22Rv1 (cell line): ENCODE data around the gene TMEM176B.

ENCODE experiments used
- ZFX ChIP-seq: fragments of 450-650 bp; IDR thresholded peaks from 2 replicates; pipeline ENCODE4 v1.6.1; 2017; ENCODE audit warnings: antibody characterized with exemption, borderline replicate concordance
- TF ChIP-seq, protein P1 (sequence below): fragments of 450-650 bp; IDR thresholded peaks from 2 replicates; pipeline ENCODE4 v1.5.1; 2017; ENCODE audit warnings: mild to moderate bottlenecking

DNA sequence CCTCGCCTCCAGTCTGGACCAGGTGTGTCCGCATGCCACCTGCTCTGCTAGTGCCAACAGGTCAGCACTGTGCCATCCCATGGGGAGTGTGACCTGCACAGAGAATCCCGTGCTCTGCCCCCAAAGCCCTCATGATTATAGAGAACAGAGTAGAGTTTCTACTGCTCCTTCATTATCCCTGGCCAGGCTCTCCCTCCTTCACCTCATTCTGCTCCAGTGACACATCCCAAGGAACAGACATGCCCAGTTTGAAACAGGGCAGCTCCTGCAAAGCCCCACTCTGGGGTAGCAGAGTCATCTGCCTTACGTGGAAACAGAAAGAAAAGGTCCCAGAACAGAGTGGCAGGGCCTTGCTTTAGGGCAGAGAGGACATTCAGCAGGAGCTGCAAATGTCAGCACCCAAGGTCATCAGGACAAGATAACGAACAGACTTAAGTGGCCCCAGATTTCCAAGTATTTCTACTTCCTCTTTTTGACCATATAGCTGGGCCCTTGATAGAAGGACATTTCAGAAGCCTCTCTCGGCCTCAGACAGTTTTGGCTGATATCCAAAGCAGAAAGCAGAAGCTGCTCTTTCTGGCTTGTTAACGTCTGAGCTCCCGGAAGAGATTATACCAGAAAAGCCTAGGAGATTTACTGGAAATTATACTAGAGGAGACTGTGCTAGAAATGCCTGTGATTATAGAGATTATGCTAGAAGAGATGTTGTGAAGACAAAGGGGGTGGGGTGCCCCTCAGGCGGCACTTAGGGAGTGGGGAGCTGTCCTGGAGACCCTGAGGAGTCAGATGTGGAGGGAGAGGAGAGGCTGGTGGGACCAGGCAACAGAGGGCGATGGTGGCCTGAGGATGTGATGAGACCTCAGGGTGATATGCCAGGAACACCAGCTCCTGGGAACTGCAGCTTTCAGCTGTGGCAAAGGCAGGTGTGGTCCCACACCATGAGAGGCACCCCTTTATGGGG, 12.6 kb downstream of the TMEM176B start:
- TF ChIP-seq, protein P1, sequence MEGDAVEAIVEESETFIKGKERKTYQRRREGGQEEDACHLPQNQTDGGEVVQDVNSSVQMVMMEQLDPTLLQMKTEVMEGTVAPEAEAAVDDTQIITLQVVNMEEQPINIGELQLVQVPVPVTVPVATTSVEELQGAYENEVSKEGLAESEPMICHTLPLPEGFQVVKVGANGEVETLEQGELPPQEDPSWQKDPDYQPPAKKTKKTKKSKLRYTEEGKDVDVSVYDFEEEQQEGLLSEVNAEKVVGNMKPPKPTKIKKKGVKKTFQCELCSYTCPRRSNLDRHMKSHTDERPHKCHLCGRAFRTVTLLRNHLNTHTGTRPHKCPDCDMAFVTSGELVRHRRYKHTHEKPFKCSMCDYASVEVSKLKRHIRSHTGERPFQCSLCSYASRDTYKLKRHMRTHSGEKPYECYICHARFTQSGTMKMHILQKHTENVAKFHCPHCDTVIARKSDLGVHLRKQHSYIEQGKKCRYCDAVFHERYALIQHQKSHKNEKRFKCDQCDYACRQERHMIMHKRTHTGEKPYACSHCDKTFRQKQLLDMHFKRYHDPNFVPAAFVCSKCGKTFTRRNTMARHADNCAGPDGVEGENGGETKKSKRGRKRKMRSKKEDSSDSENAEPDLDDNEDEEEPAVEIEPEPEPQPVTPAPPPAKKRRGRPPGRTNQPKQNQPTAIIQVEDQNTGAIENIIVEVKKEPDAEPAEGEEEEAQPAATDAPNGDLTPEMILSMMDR, result no peak
- no peak for TF ChIP-seq ZFX
